DOHH2 (cell line): ENCODE results near the gene ITPR3.

Source experiments
- CTCF ChIP-seq: fragments of 200-600 bp; sonication (generic); IDR thresholded peaks from one replicate; pipeline ENCODE4 v1.5.1; 2014; ENCODE audit warnings: antibody characterized with exemption, mild to moderate bottlenecking, low read depth, low read length; ENCODE audit not compliant: poor library complexity, severe bottlenecking
- EZH2phosphoT487 ChIP-seq: fragments of 200-600 bp; sonication (generic); IDR thresholded peaks from 2 replicates; pipeline ENCODE4 v1.6.1; 2017; ENCODE audit warnings: borderline replicate concordance, mild to moderate bottlenecking, antibody characterized with exemption, low read length, moderate library complexity, mixed read lengths

- TF ChIP-seq CTCF, result no peak
- TF ChIP-seq EZH2phosphoT487, result no peak
These were observed 40.1 kb downstream of the ITPR3 start for GRCh38 chr6:33661106-33661838.
